A549 (cell line): ENCODE measurements around the gene ALDH1B1.

ENCODE experiments used
- EP300 ChIP-seq, 2 experiments: fragments of >200 bp; sonication (Bioruptor Twin); formaldehyde crosslinking; IDR thresholded peaks; 2 replicates in 1 of 2; 3 replicates in 1 of 2; pipeline ENCODE4 v1.6.1; 2016 to 2017
- POLR2A ChIP-seq: IDR thresholded peaks from 2 replicates; pipeline ENCODE4 v1.6.1; 2012; ENCODE audit warnings: mild to moderate bottlenecking, low read length
- RAD21 ChIP-seq, 2 experiments: fragments of >200 bp in 1 of 2; sonication (Bioruptor Twin) in 1 of 2; formaldehyde crosslinking in 1 of 2; IDR thresholded peaks in 1 of 2; conservative IDR thresholded peaks in 1 of 2; 2 replicates in 1 of 2; 3 replicates in 1 of 2; pipeline ENCODE4 v1.6.1; 2012 to 2018; ENCODE audit warnings: inconsistent platforms in 1 of 2

- no peak for TF ChIP-seq POLR2A
- no peak for TF ChIP-seq RAD21 (conservative IDR thresholded peaks at IDR 0.05 in 1 of 2, IDR thresholded peaks at IDR 0.05 in 1 of 2)
- no peak for TF ChIP-seq EP300 (IDR thresholded peaks at IDR 0.05)
These were observed 28.9 kb upstream of the ALDH1B1 start for GRCh38 chr9:38363589-38363925.
